HG02642 (cell line): ENCODE results near the gene MAP1B.

Source experiments
- ATAC-seq: cut with Tn5 transposase; IDR thresholded peaks from one replicate; pipeline ENCODE4 v1.9.1; 2021; ENCODE audit warnings: mild to moderate bottlenecking; ENCODE audit not compliant: unreplicated experiment, poor library complexity

MAP1B gene

DNA sequence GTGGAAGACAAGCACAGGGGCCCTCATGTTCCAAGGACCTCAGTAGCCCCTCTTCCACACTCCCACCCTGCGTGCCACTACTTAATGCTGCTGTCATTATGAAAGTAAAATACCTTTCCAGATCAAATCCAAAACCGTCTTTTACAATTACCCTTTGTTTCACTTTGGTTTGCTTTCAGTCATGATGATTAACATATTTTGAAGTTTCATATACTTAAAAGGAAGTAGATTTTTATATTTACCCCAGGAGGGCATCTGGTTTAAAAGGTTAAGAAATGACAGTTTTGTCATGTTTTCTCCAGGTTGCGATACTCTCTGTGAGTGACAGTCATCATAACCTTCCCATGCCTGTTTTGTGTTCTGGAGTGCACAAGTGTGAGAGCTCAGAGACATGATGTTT, 13.5 kb upstream of the MAP1B start:
- peak; percentile 77 for ATAC-seq

DNA sequence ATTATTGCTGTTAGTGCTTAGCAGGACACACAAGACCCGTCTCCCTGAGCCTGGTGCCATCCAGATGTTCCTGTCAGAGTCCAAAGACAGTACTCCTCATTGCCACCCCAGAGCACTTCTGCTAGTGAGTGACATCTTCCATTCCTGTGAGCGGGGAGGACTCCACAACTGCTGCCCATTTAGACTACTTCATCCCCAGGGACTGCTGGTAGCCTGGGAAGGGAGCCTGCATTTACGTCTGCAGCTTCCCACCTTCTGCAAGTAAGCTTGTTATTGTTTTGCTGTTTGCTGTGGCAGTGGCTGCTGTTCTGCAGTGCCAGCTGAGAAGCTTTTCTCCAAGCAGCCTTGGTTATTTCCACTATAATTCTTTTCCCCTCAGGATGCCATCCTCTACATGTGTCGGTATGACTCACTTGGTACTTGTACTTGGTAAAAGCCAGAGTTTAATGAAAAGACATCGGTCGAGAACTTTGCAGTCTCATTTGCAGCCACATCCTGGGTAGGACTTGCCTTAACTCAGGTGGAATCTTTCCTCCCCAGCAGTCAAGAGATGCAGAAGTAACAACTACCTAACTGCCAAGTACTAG, 10.6 kb upstream of the MAP1B start:
- ATAC-seq = no peak

- ATAC-seq = no peak
Observed at GRCh38 chr5:72101828-72102227, 5.4 kb upstream of the MAP1B start.

DNA sequence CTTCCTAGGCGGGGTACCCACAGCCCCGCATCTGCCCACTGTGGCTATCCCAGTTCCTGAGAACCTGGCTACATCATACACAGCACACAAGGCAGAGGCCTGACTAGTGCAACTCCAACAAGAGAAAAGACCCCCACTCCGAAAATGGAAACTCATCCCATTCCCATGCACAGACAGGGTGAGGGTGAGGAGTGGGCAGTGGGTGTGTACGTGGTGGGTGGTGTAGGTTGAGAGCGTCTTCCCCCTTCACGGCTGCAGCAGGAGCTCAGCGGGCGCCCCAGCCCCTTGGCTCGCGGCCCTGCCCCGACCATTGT, 501 bp upstream of the MAP1B start:
- ATAC-seq = no peak

DNA sequence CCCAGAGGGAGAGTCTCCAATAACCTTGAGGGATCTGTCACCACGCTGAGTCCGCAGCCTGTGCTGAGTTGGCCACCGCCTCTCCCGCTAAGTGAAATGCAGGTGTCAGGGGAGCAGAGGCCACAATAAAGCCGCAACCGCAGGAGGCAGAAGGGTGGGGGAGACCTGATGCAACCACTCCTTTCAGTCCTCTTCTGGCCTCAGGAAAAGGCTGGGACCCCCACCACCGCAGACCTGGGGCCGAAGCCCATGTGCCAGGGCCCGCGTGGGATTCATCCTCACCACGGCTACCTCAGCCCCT, 576 bp downstream of the MAP1B start:
- peak; percentile 46 for ATAC-seq

DNA sequence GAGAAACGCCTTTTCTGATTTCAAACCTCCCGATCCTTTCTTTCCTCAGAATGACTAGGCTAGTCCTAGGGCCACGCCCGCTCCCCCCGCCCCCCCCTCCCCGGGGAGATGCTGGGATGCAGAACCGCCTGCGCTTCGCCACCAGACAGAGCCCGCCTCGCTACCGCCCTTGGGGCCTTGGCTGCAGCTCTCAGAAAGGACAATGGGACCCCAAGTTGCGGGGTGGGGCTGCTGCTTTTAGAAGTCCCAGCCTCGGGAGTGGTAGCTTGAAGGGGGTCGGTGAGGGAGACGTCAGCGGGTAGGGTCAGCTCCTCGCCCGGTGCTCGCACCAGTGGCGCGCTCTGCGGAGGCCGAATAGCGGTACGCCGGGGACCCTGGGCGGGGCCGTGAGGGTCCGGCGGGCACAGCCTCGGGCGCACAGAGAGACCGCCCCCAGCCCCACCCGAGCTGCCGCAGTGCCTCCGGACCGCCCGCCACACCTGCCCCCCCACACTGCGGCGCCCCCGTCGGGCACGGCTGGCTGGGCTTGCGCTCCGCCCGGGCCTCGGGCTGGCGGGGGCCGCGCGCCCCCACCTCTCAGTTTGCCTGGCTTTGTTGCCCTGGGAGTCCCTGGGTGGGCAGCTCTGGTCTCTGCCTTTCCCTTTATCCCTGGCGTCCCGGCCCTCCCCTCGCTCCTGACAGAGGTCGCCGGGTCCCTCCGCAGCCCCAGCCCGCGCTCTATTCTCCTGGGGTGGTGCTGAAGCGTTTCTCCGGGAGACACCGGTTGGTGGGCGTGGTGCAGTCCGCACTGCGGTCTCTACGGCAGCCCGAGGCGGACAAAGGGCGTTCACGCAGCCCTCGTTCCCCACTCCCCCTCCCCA, 1.2 kb downstream of the MAP1B start:
- peak; percentile 49 for ATAC-seq

- no peak for ATAC-seq
Observed at GRCh38 chr5:72109062-72109411, 1.8 kb downstream of the MAP1B start.

DNA sequence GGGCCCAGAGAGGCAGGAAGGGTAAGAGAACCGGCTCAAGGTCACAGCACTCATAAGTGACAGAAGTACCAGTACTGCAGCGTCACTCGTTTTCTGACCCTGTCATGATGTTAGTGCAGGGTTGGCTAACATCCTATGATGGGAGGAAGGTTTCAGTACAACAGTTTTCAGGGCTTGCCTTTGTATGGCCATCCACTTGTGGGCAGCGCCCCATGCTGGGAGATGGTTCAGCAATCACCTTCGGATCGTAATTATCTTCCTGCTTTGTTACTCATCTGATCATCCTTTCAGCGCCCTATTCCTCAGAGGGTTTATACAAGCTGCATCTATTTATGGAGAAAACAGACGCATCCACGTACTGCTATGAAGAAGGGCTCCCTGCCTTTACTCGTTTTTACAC, 2.4 kb downstream of the MAP1B start:
- ATAC-seq = no peak

- no peak for ATAC-seq
Observed at GRCh38 chr5:72110394-72111013, 3.2 kb downstream of the MAP1B start.

DNA sequence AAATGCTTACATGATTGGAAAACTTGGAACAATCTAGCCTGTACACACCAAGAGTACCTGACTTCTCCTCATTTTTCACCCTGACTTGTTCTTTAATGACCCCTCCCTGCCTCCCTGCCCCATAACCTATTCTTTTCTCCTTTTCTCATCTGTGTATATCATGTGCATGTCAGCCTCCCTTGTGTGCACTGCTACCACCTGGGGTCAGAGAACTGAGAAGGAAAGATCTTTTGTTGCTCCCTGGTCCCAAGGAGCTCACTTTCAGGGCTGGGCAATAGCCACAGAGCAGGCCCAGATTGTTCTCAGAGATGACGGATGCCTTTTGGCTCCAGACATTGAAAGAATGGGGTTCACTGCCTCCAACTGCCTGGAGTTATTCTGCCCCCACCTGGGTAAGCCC, 5.1 kb downstream of the MAP1B start:
- no peak for ATAC-seq

DNA sequence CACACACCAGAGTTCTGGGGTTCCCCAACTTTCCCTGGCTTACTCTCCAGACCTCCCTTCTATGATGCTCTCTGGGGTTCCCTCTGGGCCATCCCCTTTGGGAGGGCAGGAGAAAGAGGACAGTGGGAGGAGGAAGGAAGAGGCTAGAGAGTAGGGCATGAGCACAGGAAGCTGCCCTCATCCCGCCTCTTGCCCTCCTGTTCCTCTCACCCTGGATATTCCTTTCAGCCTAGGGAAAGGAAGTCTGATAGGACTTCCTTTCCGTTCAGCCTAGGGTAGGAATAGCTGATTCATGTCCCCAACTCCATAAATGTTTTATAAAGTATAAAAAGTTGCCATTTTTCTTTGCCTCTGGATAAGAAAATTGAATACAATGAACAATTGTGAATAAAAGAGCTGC, 7.4 kb downstream of the MAP1B start:
- ATAC-seq = no peak

- no peak for ATAC-seq
Observed at GRCh38 chr5:72115296-72115695, 8.0 kb downstream of the MAP1B start.

- no peak for ATAC-seq
Observed at GRCh38 chr5:72117307-72117706, 10.0 kb downstream of the MAP1B start.

GRCh38 chr5:72121052-72121779, 13.9 kb downstream of the MAP1B start:
- no peak for ATAC-seq

DNA sequence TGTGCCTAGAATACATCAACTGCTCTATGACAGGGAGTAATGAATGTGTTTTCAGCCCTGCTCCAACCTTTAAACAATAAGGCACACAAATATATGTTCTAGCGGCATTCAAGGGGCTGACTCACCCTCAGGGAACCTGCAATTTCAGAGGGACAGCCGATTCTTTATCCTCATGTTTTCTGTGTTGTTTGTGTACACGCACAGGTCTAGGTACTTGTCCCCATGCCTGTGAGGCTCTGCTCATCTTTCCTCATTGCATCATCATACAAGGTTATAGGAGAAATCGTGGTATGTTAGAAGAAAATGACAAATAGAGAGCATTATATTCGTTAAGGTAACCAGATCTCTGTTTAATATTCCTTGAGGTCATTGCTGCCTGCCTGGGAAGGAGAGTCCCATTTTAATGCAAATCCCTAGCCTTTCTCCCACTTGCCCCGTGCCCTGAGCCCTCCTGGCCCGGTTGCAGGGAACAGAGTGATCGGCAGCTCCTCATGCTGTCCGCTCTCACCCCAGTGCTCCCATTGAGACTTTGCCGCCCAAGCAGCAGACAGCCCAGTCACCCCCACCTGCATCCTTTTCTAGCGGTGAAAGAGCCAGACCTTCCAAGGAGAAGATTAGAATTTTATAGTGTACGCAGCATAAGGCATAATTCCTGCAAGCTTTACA, 14.6 kb downstream of the MAP1B start:
- no peak for ATAC-seq

- ATAC-seq = no peak
Observed at GRCh38 chr5:72122602-72123001, 15.3 kb downstream of the MAP1B start.

- ATAC-seq = no peak
Observed at GRCh38 chr5:72123764-72124376, 16.6 kb downstream of the MAP1B start.

GRCh38 chr5:72125271-72125940, 18.1 kb downstream of the MAP1B start:
- ATAC-seq = no peak

- no peak for ATAC-seq
Observed at GRCh38 chr5:72125941-72126620, 18.8 kb downstream of the MAP1B start.
